Smooth muscle cell (in vitro differentiated cells): ENCODE data around the gene TTC16. TPM values are rescaled to one million over a fixed set of nuclear protein-coding genes. Genes with fewer than 3 reads are reported as not detected.

Experiments
- DNase-seq: peaks from one replicate; lab custom pipeline; 2025; ENCODE audit not compliant: unreplicated experiment; lab: John Stamatoyannopoulos, UW
- H2AFZ ChIP-seq: fragments of 200-600 bp; sonication (generic); 2 replicates; pipeline ENCODE4 v1.6.0; 2016; ENCODE audit warnings: antibody characterized with exemption, low read depth, mild to moderate bottlenecking
- H3F3A ChIP-seq: fragments of 200-600 bp; sonication (generic); 2 replicates; pipeline ENCODE4 v1.6.0; 2017; ENCODE audit warnings: antibody characterized with exemption, low read depth
- H3K27ac ChIP-seq: fragments of 200-600 bp; sonication (generic); 2 replicates; pipeline ENCODE4 v1.5.1; 2016; ENCODE audit warnings: low read depth, mild to moderate bottlenecking
- H3K27me3 ChIP-seq: fragments of 200-600 bp; sonication (generic); 2 replicates; pipeline ENCODE4 v1.6.1; 2016; ENCODE audit warnings: low read depth, mild to moderate bottlenecking
- H3K36me3 ChIP-seq: fragments of 200-600 bp; sonication (generic); 2 replicates; pipeline ENCODE4 v1.5.1; 2016; ENCODE audit warnings: low read depth
- H3K4me1 ChIP-seq: fragments of 200-600 bp; sonication (generic); 2 replicates; pipeline ENCODE4 v1.5.1; 2016; ENCODE audit warnings: low read depth
- H3K4me2 ChIP-seq: fragments of 200-600 bp; sonication (generic); 2 replicates; pipeline ENCODE4 v1.6.0; 2016; ENCODE audit warnings: mild to moderate bottlenecking
- H3K4me3 ChIP-seq: fragments of 200-600 bp; sonication (generic); 2 replicates; pipeline ENCODE4 v1.5.1; 2016; ENCODE audit warnings: mild to moderate bottlenecking
- H3K79me2 ChIP-seq: fragments of 200-600 bp; sonication (generic); 2 replicates; pipeline ENCODE4 v1.6.0; 2016; ENCODE audit warnings: low read depth, mild to moderate bottlenecking
- H3K9ac ChIP-seq: fragments of 200-600 bp; sonication (generic); 2 replicates; pipeline ENCODE4 v1.6.0; 2016; ENCODE audit warnings: low read depth
- H3K9me3 ChIP-seq: fragments of 200-600 bp; sonication (generic); replicated peaks from 2 replicates; pipeline ENCODE4 v1.5.1; 2016; ENCODE audit warnings: low read depth
- H4K20me1 ChIP-seq: fragments of 200-600 bp; sonication (generic); 2 replicates; pipeline ENCODE4 v1.6.0; 2016; ENCODE audit warnings: low read depth
- WGBS: methylation state at CpG from one replicate; pipeline ENCODE4 v1.1.7; 2016; ENCODE audit warnings: low lambda C conversion rate; 5-methylcytosine and 5-hydroxymethylcytosine counted together
- polyA plus RNA-seq: library from polyadenylated mRNA; unstranded; fragments of >200 nt; fragmentation: Nextera tagmentation; extraction: Ambion mirVana; gene quantifications from 2 replicates; pipeline ENCODE4 v1.2.1, GENCODE V29; 2016
- total RNA-seq: library from RNA; depleted of rRNA; stranded (reverse); fragments of >200 nt; gene quantifications from 2 replicates; pipeline ENCODE4 v1.2.3, GENCODE V29; 2014
- TF ChIP-seq, protein P1 (sequence below): fragments of 200-600 bp; sonication (generic); IDR thresholded peaks from 2 replicates; pipeline ENCODE4 v1.5.1; 2017; ENCODE audit warnings: borderline replicate concordance, mild to moderate bottlenecking, antibody characterized with exemption; ENCODE audit not compliant: insufficient read depth, poor library complexity, severe bottlenecking

TTC16 gene
- total and polyA plus RNA-seq, 2 experiments from 2014 or later, result 0.22 TPM; not detected in 1

DNA sequence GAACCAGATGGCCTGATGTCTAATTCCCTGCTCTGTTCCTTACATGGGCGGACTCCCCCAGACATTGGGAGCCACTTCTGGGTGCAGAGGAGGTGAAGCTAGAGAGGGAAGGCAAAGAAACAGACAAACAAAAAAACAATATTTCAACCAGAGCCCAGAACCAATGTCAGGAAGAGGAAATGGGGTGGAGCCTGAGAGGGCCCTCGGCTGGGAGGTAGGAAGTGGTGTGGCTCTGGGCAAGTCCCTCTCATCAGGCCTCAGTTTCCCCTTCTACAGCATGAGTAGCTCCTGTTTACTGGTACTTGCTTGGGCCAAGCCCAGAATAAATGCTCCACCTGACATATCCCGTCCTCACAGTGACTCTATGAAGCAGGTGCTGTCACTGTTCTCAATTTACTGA is 51.5 kb downstream of the TTC16 start:
- H3K27ac ChIP-seq, result no peak overlapping the region
- no peak overlapping the region for H3K4me2 ChIP-seq
- no peak overlapping the region for H3K4me3 ChIP-seq
- TF ChIP-seq, protein P1, sequence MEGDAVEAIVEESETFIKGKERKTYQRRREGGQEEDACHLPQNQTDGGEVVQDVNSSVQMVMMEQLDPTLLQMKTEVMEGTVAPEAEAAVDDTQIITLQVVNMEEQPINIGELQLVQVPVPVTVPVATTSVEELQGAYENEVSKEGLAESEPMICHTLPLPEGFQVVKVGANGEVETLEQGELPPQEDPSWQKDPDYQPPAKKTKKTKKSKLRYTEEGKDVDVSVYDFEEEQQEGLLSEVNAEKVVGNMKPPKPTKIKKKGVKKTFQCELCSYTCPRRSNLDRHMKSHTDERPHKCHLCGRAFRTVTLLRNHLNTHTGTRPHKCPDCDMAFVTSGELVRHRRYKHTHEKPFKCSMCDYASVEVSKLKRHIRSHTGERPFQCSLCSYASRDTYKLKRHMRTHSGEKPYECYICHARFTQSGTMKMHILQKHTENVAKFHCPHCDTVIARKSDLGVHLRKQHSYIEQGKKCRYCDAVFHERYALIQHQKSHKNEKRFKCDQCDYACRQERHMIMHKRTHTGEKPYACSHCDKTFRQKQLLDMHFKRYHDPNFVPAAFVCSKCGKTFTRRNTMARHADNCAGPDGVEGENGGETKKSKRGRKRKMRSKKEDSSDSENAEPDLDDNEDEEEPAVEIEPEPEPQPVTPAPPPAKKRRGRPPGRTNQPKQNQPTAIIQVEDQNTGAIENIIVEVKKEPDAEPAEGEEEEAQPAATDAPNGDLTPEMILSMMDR, result no peak
- H4K20me1 ChIP-seq, result no peaks in the 10 kb centered on the region
- H3K36me3 ChIP-seq, result no peaks in the 10 kb centered on the region
- H3K9me3 ChIP-seq, result no peaks in the 10 kb centered on the region
- no peak for DNase-seq
- H3K27me3 ChIP-seq, result no peaks in the 10 kb centered on the region
- no peak overlapping the region for H2AFZ ChIP-seq
- WGBS, result 68% methylated on average over 3 of the region's 3 CpGs
- H3F3A ChIP-seq, result no peaks in the 10 kb centered on the region
- H3K79me2 ChIP-seq, result no peaks in the 10 kb centered on the region
- no peak overlapping the region for H3K9ac ChIP-seq
- peaks cover 8% of the 10 kb centered on the region for H3K4me1 ChIP-seq

DNA sequence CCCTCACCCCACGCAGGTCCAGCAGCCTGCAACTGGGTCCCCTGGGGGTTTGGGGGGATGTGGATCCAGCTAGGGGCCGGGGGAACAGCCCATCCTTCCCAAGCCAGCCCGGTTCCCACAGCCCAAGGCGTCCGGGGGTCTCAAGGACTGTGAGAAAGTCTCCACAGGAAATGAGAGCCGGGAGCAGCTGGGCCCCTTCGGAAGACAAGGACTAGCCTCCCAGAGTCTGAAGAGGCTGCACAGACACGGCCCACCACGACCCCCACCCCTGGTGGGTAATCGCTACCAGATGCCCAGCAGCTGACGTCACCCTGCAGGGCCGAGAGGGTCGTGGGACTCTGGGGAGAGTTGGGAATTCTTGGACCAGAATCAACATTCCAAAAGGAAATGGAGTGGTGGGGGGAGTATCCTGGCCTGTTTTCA is 52.0 kb downstream of the TTC16 start:
- peak overlapping the region; percentile 12 for H3K27ac ChIP-seq
- no peaks in the 10 kb centered on the region for H3K27me3 ChIP-seq
- no peaks in the 10 kb centered on the region for H4K20me1 ChIP-seq
- no peaks in the 10 kb centered on the region for H3F3A ChIP-seq
- no peaks in the 10 kb centered on the region for H3K9me3 ChIP-seq
- WGBS, result 16% methylated on average over 11 of the region's 13 CpGs
- H3K79me2 ChIP-seq, result no peaks in the 10 kb centered on the region
- no peak overlapping the region for H3K4me3 ChIP-seq
- H3K4me2 ChIP-seq, result peak overlapping the region; percentile 57
- TF ChIP-seq, protein P1, result no peak
- DNase-seq, result no peak
- H2AFZ ChIP-seq, result peak overlapping the region; percentile 58
- peaks cover 8% of the 10 kb centered on the region for H3K4me1 ChIP-seq
- H3K36me3 ChIP-seq, result no peaks in the 10 kb centered on the region
- H3K9ac ChIP-seq, result no peak overlapping the region

DNA sequence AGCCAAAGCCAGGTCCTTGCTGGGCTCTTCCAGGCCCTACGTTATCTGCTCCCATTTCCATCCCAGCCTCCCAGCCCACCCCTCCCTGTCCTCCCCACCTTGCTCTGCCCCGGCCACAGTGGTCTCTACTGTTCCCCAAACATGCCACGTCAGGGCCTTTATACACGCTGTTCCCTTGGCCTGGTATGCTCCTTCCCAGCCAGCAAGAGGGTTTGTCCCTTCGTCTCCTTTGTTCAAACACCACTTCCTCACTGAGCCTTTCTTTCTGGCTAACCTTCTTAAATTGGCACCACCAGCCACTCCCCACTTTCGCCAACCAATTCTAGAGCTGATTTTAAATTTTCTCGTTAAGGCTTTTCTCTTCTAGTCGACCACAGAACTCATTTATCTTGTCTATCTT is 52.8 kb downstream of the TTC16 start:
- Histone ChIP-seq H3K79me2 (no peaks in the 10 kb centered on the region), H3K36me3 (no peaks in the 10 kb centered on the region), H3K4me2 (no peak overlapping the region), H3K4me1 (peaks cover 8% of the 10 kb centered on the region), H3K27me3 (no peaks in the 10 kb centered on the region), H3K9me3 (no peaks in the 10 kb centered on the region), H3K9ac (no peak overlapping the region), H3K4me3 (no peak overlapping the region), H3F3A (no peaks in the 10 kb centered on the region), H4K20me1 (no peaks in the 10 kb centered on the region), H3K27ac (no peak overlapping the region), H2AFZ (peak overlapping the region; percentile 58)
- DNase-seq, result no peak
- 87% methylated on average over 6 of the region's 8 CpGs for WGBS
- TF ChIP-seq, protein P1, result no peak

DNA sequence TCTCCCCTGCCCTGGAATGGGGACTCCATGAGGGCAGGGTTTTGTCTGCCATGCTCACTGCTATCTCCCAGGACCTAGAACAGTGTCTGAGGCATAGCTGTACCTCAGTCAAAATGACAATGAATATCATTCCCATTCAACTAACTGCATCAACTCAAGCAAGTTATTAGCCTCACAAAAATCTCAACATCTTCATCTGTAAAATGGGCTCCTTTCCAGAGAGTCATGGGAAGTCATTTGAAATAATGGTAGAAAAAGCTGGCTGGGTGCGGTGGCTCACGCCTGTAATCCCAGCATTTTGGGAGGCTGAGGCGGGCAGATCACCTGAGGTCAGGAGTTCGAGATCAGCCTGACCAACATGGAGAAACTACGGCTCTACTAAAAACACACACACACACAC is 53.2 kb downstream of the TTC16 start:
- DNase-seq, result no peak

More for the DNA sequence above, 53.2 kb downstream of the TTC16 start:
- 93% methylated on average over 5 of the region's 5 CpGs for WGBS
- Histone ChIP-seq H3K79me2 (no peaks in the 10 kb centered on the region), H3K4me1 (peaks cover 8% of the 10 kb centered on the region), H3K9me3 (no peaks in the 10 kb centered on the region), H3K4me2 (no peak overlapping the region), H3K9ac (no peak overlapping the region), H2AFZ (no peak overlapping the region), H3K4me3 (no peak overlapping the region), H4K20me1 (no peaks in the 10 kb centered on the region), H3K36me3 (no peaks in the 10 kb centered on the region), H3F3A (no peaks in the 10 kb centered on the region), H3K27me3 (no peaks in the 10 kb centered on the region), H3K27ac (no peak overlapping the region)
- TF ChIP-seq, protein P1, result no peak
